Stimulated activated naive B cell treated with anti-CD40 and anti-IgM and Interleukin-4, amounts not matched to agents 10 μg/mL and 1 μg/mL and 100 μg/mL, for 72 hours (primary cell): ENCODE results near the gene LYZL4.

ENCODE experiments used
- ATAC-seq, 2 donors: fragments of 150-1000 bp; cut with Tn5 transposase; replicated peaks; 2 replicates each; pipeline ENCODE4 v1.10.0; 2021; ENCODE audit warnings: moderate library complexity in 1 of 2
- DNase-seq: peaks from one replicate; pipeline ENCODE4 v3.0.0; 2021
- H3K27ac Mint-ChIP-seq: one replicate; pipeline ENCODE4 v1.8.0; 2022; ENCODE audit warnings: mild to moderate bottlenecking, mixed read lengths
- H3K27me3 Mint-ChIP-seq, 2 donors: one replicate each; pipeline ENCODE4 v1.8.0; 2022; ENCODE audit warnings: mixed read lengths in 2 of 2
- H3K36me3 Mint-ChIP-seq, 2 donors: one replicate each; pipeline ENCODE4 v1.8.0; 2022; ENCODE audit warnings: mixed read lengths in 2 of 2, mild to moderate bottlenecking in 1 of 2
- H3K4me1 Mint-ChIP-seq, 2 donors: one replicate each; pipeline ENCODE4 v1.8.0; 2022; ENCODE audit warnings: mixed read lengths in 2 of 2, mild to moderate bottlenecking in 1 of 2
- H3K4me3 Mint-ChIP-seq, 2 donors: one replicate each; pipeline ENCODE4 v1.8.0; 2022; ENCODE audit warnings: mild to moderate bottlenecking in 2 of 2, mixed read lengths in 2 of 2, moderate library complexity in 1 of 2
- H3K9me3 Mint-ChIP-seq, 2 donors: one replicate each; pipeline ENCODE4 v1.8.0; 2022; ENCODE audit warnings: mixed read lengths in 2 of 2, mild to moderate bottlenecking in 1 of 2

Gene LYZL4

GRCh38 chr3:42408156-42408555 is 2.3 kb downstream of the LYZL4 start:
- H3K4me1 Mint-ChIP-seq = peaks cover 0 to 1% of the 10 kb centered on the region in 2 donors
- ATAC-seq = no peak
- H3K9me3 Mint-ChIP-seq = peaks cover 0 to 4% of the 10 kb centered on the region in 2 donors
- no peaks in the 10 kb centered on the region for H3K36me3 Mint-ChIP-seq
- DNase-seq = no peak
- H3K4me3 Mint-ChIP-seq = no peak overlapping the region
- H3K27ac Mint-ChIP-seq = no peak overlapping the region
- peaks cover 24 to 28% of the 10 kb centered on the region in 2 donors for H3K27me3 Mint-ChIP-seq

- Mint-ChIP-seq H3K27ac (no peak overlapping the region), H3K4me3 (no peak overlapping the region), H3K4me1 (peaks cover 0 to 1% of the 10 kb centered on the region in 2 donors), H3K9me3 (peaks cover 0 to 4% of the 10 kb centered on the region in 2 donors), H3K36me3 (no peaks in the 10 kb centered on the region), H3K27me3 (peaks cover 24 to 29% of the 10 kb centered on the region in 2 donors)
- ATAC-seq (no peak), DNase-seq (no peak)
These were observed 3.5 kb downstream of the LYZL4 start for GRCh38 chr3:42406727-42407450.

- peaks cover 0 to 1% of the 10 kb centered on the region in 2 donors for H3K4me1 Mint-ChIP-seq
- H3K27me3 Mint-ChIP-seq = peaks cover 24 to 34% of the 10 kb centered on the region in 2 donors
- H3K36me3 Mint-ChIP-seq = no peaks in the 10 kb centered on the region
- no peak overlapping the region for H3K4me3 Mint-ChIP-seq
- ATAC-seq (no peak), DNase-seq (no peak)
- peaks cover 0 to 6% of the 10 kb centered on the region in 2 donors for H3K9me3 Mint-ChIP-seq
- no peak overlapping the region for H3K27ac Mint-ChIP-seq
These were observed 4.6 kb downstream of the LYZL4 start for GRCh38 chr3:42405857-42406256.

GRCh38 chr3:42403737-42404136 is 6.7 kb downstream of the LYZL4 start:
- peaks cover 0 to 6% of the 10 kb centered on the region in 2 donors for H3K9me3 Mint-ChIP-seq
- H3K4me3 Mint-ChIP-seq = no peak overlapping the region
- H3K4me1 Mint-ChIP-seq = peaks cover 0 to 1% of the 10 kb centered on the region in 2 donors
- H3K27me3 Mint-ChIP-seq = peaks cover 13 to 19% of the 10 kb centered on the region in 2 donors
- no peak overlapping the region for H3K27ac Mint-ChIP-seq
- no peaks in the 10 kb centered on the region for H3K36me3 Mint-ChIP-seq
- DNase-seq (no peak), ATAC-seq (no peak)

GRCh38 chr3:42402394-42403096 is 7.9 kb downstream of the LYZL4 start:
- Mint-ChIP-seq H3K27ac (no peak overlapping the region), H3K4me3 (no peak overlapping the region), H3K36me3 (no peaks in the 10 kb centered on the region), H3K9me3 (peaks cover 0 to 6% of the 10 kb centered on the region in 2 donors), H3K27me3 (peaks cover 5 to 8% of the 10 kb centered on the region in 2 donors), H3K4me1 (peaks cover 0 to 1% of the 10 kb centered on the region in 2 donors)
- DNase-seq (no peak), ATAC-seq (no peak)

- no peak overlapping the region for H3K27ac Mint-ChIP-seq
- ATAC-seq = no peak
- no peaks in the 10 kb centered on the region for H3K36me3 Mint-ChIP-seq
- H3K4me3 Mint-ChIP-seq = no peak overlapping the region
- H3K9me3 Mint-ChIP-seq = peaks cover 0 to 2% of the 10 kb centered on the region in 2 donors
- no peaks in the 10 kb centered on the region for H3K4me1 Mint-ChIP-seq
- DNase-seq = no peak
- H3K27me3 Mint-ChIP-seq = peaks cover 0 to 6% of the 10 kb centered on the region in 2 donors
These were observed 12.3 kb downstream of the LYZL4 start for GRCh38 chr3:42398080-42398479.

- H3K4me3 Mint-ChIP-seq = no peak overlapping the region
- no peaks in the 10 kb centered on the region for H3K36me3 Mint-ChIP-seq
- ATAC-seq (no peak), DNase-seq (no peak)
- H3K9me3 Mint-ChIP-seq = peaks cover 0 to 2% of the 10 kb centered on the region in 2 donors
- peaks cover 4 to 6% of the 10 kb centered on the region in 2 donors for H3K27me3 Mint-ChIP-seq
- H3K4me1 Mint-ChIP-seq = no peaks in the 10 kb centered on the region
- no peak overlapping the region for H3K27ac Mint-ChIP-seq
These were observed 12.8 kb downstream of the LYZL4 start for GRCh38 chr3:42397644-42398043.

GRCh38 chr3:42394579-42395288 is 15.7 kb downstream of the LYZL4 start:
- H3K36me3 Mint-ChIP-seq = no peaks in the 10 kb centered on the region
- H3K4me3 Mint-ChIP-seq = no peak overlapping the region
- H3K27ac Mint-ChIP-seq = no peak overlapping the region
- no peak for ATAC-seq
- no peaks in the 10 kb centered on the region for H3K4me1 Mint-ChIP-seq
- no peaks in the 10 kb centered on the region for H3K9me3 Mint-ChIP-seq
- H3K27me3 Mint-ChIP-seq = peaks cover 0 to 11% of the 10 kb centered on the region in 2 donors
- DNase-seq = no peak

GRCh38 chr3:42387802-42388651 is 22.4 kb downstream of the LYZL4 start:
- DNase-seq (no peak), ATAC-seq (no peak)

GRCh38 chr3:42381551-42382082 is 28.8 kb downstream of the LYZL4 start:
- Mint-ChIP-seq H3K27ac (no peak overlapping the region), H3K4me3 (no peak overlapping the region), H3K27me3 (no peaks in the 10 kb centered on the region), H3K9me3 (no peaks in the 10 kb centered on the region), H3K36me3 (no peaks in the 10 kb centered on the region), H3K4me1 (no peaks in the 10 kb centered on the region)
- ATAC-seq = no peak
- no peak for DNase-seq

More at GRCh38 chr3:42387802-42388651, 22.4 kb downstream of the LYZL4 start:
- H3K4me1 Mint-ChIP-seq = no peaks in the 10 kb centered on the region
- H3K27ac Mint-ChIP-seq = no peak overlapping the region
- no peak overlapping the region for H3K4me3 Mint-ChIP-seq
- no peaks in the 10 kb centered on the region for H3K36me3 Mint-ChIP-seq
- H3K9me3 Mint-ChIP-seq = no peaks in the 10 kb centered on the region
- H3K27me3 Mint-ChIP-seq = peaks cover 0 to 18% of the 10 kb centered on the region in 2 donors

- H3K27ac Mint-ChIP-seq = no peak overlapping the region
- no peaks in the 10 kb centered on the region for H3K36me3 Mint-ChIP-seq
- no peaks in the 10 kb centered on the region for H3K4me1 Mint-ChIP-seq
- no peak for ATAC-seq
- DNase-seq = no peak
- no peak overlapping the region for H3K4me3 Mint-ChIP-seq
- H3K9me3 Mint-ChIP-seq = no peaks in the 10 kb centered on the region
- H3K27me3 Mint-ChIP-seq = peaks cover 5 to 7% of the 10 kb centered on the region in 2 donors
These were observed 32.7 kb downstream of the LYZL4 start for GRCh38 chr3:42377681-42378080.

GRCh38 chr3:42376344-42376798 is 34.0 kb downstream of the LYZL4 start:
- DNase-seq (peak; percentile 4), ATAC-seq (peak; percentile 56 to 65)
- no peaks in the 10 kb centered on the region for H3K9me3 Mint-ChIP-seq
- H3K36me3 Mint-ChIP-seq = no peaks in the 10 kb centered on the region
- no peak overlapping the region for H3K4me3 Mint-ChIP-seq
- no peak overlapping the region for H3K27ac Mint-ChIP-seq
- peaks cover 11 to 13% of the 10 kb centered on the region in 2 donors for H3K27me3 Mint-ChIP-seq
- H3K4me1 Mint-ChIP-seq = no peaks in the 10 kb centered on the region

- Mint-ChIP-seq H3K9me3 (peaks cover 4 to 6% of the 10 kb centered on the region in 2 donors), H3K4me1 (no peaks in the 10 kb centered on the region), H3K36me3 (no peaks in the 10 kb centered on the region), H3K27me3 (peaks cover 11 to 13% of the 10 kb centered on the region in 2 donors), H3K4me3 (no peak overlapping the region), H3K27ac (no peak overlapping the region)
- ATAC-seq (no peak), DNase-seq (no peak)
These were observed 35.1 kb downstream of the LYZL4 start for GRCh38 chr3:42375121-42375800.
